Activated CD4-positive, alpha-beta T cell treated with anti-CD3 and anti-CD28 coated beads for 36 hours (primary cell): Measurements from ENCODE around the gene CAPN14. TPM values are rescaled to one million over a fixed set of nuclear protein-coding genes. Genes with fewer than 3 reads are reported as not detected.

Experiments
- ATAC-seq: fragments of 200-7000 bp; cut with Tn5 transposase; one replicate; pipeline ENCODE4 v1.10.0; 2021; ENCODE audit warnings: mild to moderate bottlenecking, moderate library complexity
- CTCF ChIA-PET: fragments of 350-600 bp; sonication (Branson Sonifier 250); formaldehyde crosslinking; loops from one replicate; lab custom pipeline; 2021; ENCODE audit warnings: antibody characterized with exemption; lab: Charles Lee
- POLR2A ChIA-PET: fragments of 350-600 bp; sonication (Branson Sonifier 250); formaldehyde crosslinking; loops from one replicate; lab custom pipeline; 2021; ENCODE audit warnings: antibody characterized with exemption, inconsistent platforms; lab: Charles Lee
- DNase-seq: peaks from one replicate; pipeline ENCODE4 v3.0.0-alpha.2; 2020
- H3K27ac Mint-ChIP-seq: one replicate; pipeline ENCODE4 v1.8.0; 2021; ENCODE audit warnings: mixed read lengths
- H3K27me3 Mint-ChIP-seq: one replicate; pipeline ENCODE4 v1.8.0; 2021; ENCODE audit warnings: mixed read lengths
- H3K36me3 Mint-ChIP-seq: one replicate; pipeline ENCODE4 v1.8.0; 2021; ENCODE audit warnings: low read depth, mixed read lengths
- H3K4me1 Mint-ChIP-seq: one replicate; pipeline ENCODE4 v1.8.0; 2021; ENCODE audit warnings: mixed read lengths
- H3K4me3 Mint-ChIP-seq: one replicate; pipeline ENCODE4 v1.8.0; 2021; ENCODE audit warnings: mild to moderate bottlenecking, moderate library complexity, mixed read lengths
- H3K9me3 Mint-ChIP-seq: one replicate; pipeline ENCODE4 v1.8.0; 2021; ENCODE audit warnings: low read depth, mixed read lengths
- intact Hi-C, 2 experiments: fragments of 100-400 bp; cut with DNase I in 1 of 2; cut with micrococcal nuclease in 1 of 2; formaldehyde crosslinking; loops; one replicate each; pipeline versions ENCODE4 v1.14.2 to v1.15.1; 2022 to 2024; cut with DNase I, micrococcal nuclease
- total RNA-seq, 2 experiments: library from RNA; stranded (reverse); gene quantifications; one replicate each; pipeline ENCODE4 v1.2.3, GENCODE V29; 2021

The CAPN14 gene
- total RNA-seq, 2 experiments from 2014 or later, result 0.51 to 0.64 TPM

GRCh38 chr2:31163011-31163539 lies 54.2 kb downstream of the CAPN14 start:
- Mint-ChIP-seq H3K9me3 (no peaks in the 10 kb centered on the region), H3K4me1 (peaks cover 4% of the 10 kb centered on the region), H3K36me3 (no peaks in the 10 kb centered on the region), H3K27me3 (no peaks in the 10 kb centered on the region), H3K27ac (no peak overlapping the region), H3K4me3 (no peak overlapping the region)
- DNase-seq (no peak), ATAC-seq (no peak)
- CTCF ChIA-PET, result no interaction called here
- intact Hi-C loops, result no loop called here
- POLR2A ChIA-PET, result interaction anchor here (0.7 kb wide), 1 partner anchor 1891 kb away, joined by 3 read pairs; no protein-coding TSS in a partner anchor

- ATAC-seq (no peak), DNase-seq (no peak)
- ChIA-PET CTCF (interaction anchor here (0.9 to 1.4 kb wide), 3 partner anchors 9 to 450 kb away, joined by 3 to 4 read pairs (median 3); no protein-coding TSS in a partner anchor), POLR2A (no interaction called here)
- no peak overlapping the region for H3K4me3 Mint-ChIP-seq
- no peaks in the 10 kb centered on the region for H3K27me3 Mint-ChIP-seq
- no peaks in the 10 kb centered on the region for H3K36me3 Mint-ChIP-seq
- H3K9me3 Mint-ChIP-seq, result no peaks in the 10 kb centered on the region
- H3K4me1 Mint-ChIP-seq, result peaks cover 4% of the 10 kb centered on the region
- H3K27ac Mint-ChIP-seq, result no peak overlapping the region
- intact Hi-C loops, result no loop called here
These were observed 55.7 kb downstream of the CAPN14 start for GRCh38 chr2:31161637-31162036.

GRCh38 chr2:31151501-31151900 lies 65.8 kb downstream of the CAPN14 start:
- ChIA-PET POLR2A (no interaction called here), CTCF (interaction anchor here (0.6 to 2.8 kb wide), 3 partner anchors 11 to 460 kb away, joined by 3 to 12 read pairs (median 4); no protein-coding TSS in a partner anchor)
- no peaks in the 10 kb centered on the region for H3K4me1 Mint-ChIP-seq
- H3K36me3 Mint-ChIP-seq, result no peaks in the 10 kb centered on the region
- no peak for ATAC-seq
- no peaks in the 10 kb centered on the region for H3K9me3 Mint-ChIP-seq
- H3K27ac Mint-ChIP-seq, result no peak overlapping the region
- intact Hi-C loops, result no loop called here
- H3K4me3 Mint-ChIP-seq, result no peak overlapping the region
- DNase-seq, result no peak
- H3K27me3 Mint-ChIP-seq, result no peaks in the 10 kb centered on the region

GRCh38 chr2:31150120-31150670 lies 67.1 kb downstream of the CAPN14 start:
- no peak overlapping the region for H3K27ac Mint-ChIP-seq
- ATAC-seq (no peak), DNase-seq (no peak)
- ChIA-PET POLR2A (no interaction called here), CTCF (interaction anchor here (0.6 to 2.8 kb wide), 5 partner anchors 9 to 977 kb away, joined by 3 to 12 read pairs (median 3); no protein-coding TSS in a partner anchor)
- no peaks in the 10 kb centered on the region for H3K27me3 Mint-ChIP-seq
- no peaks in the 10 kb centered on the region for H3K9me3 Mint-ChIP-seq
- H3K4me1 Mint-ChIP-seq, result no peaks in the 10 kb centered on the region
- H3K4me3 Mint-ChIP-seq, result no peak overlapping the region
- intact Hi-C loops, result no loop called here
- H3K36me3 Mint-ChIP-seq, result no peaks in the 10 kb centered on the region

- ChIA-PET CTCF (interaction anchor here (1.1 kb wide), 1 partner anchor 186 kb away, joined by 3 read pairs; no protein-coding TSS in a partner anchor), POLR2A (no interaction called here)
- intact Hi-C loops, result no loop called here
- no peak overlapping the region for H3K4me3 Mint-ChIP-seq
- no peak for ATAC-seq
- H3K27ac Mint-ChIP-seq, result no peak overlapping the region
- no peak for DNase-seq
- no peaks in the 10 kb centered on the region for H3K27me3 Mint-ChIP-seq
- no peaks in the 10 kb centered on the region for H3K4me1 Mint-ChIP-seq
- H3K9me3 Mint-ChIP-seq, result no peaks in the 10 kb centered on the region
- H3K36me3 Mint-ChIP-seq, result no peaks in the 10 kb centered on the region
These were observed 68.8 kb downstream of the CAPN14 start for GRCh38 chr2:31148514-31148913.

GRCh38 chr2:31147645-31148044 lies 69.7 kb downstream of the CAPN14 start:
- DNase-seq, result no peak
- no peak overlapping the region for H3K27ac Mint-ChIP-seq
- no peaks in the 10 kb centered on the region for H3K36me3 Mint-ChIP-seq
- no peaks in the 10 kb centered on the region for H3K4me1 Mint-ChIP-seq
- H3K27me3 Mint-ChIP-seq, result no peaks in the 10 kb centered on the region
- no peak for ATAC-seq
- no peaks in the 10 kb centered on the region for H3K9me3 Mint-ChIP-seq
- ChIA-PET POLR2A (no interaction called here), CTCF (no interaction called here)
- no peak overlapping the region for H3K4me3 Mint-ChIP-seq
- intact Hi-C loops, result no loop called here

- intact Hi-C loops, result no loop called here
- Mint-ChIP-seq H3K27ac (no peak overlapping the region), H3K27me3 (peaks cover 6% of the 10 kb centered on the region), H3K4me3 (no peak overlapping the region), H3K36me3 (no peaks in the 10 kb centered on the region), H3K9me3 (no peaks in the 10 kb centered on the region), H3K4me1 (peaks cover 1% of the 10 kb centered on the region)
- no peak for ATAC-seq
- ChIA-PET POLR2A (no interaction called here), CTCF (interaction anchor here (0.5 to 1.8 kb wide), 2 partner anchors 15 to 159 kb away, joined by 3 to 5 read pairs; no protein-coding TSS in a partner anchor)
- DNase-seq, result no peak
These were observed 75.2 kb downstream of the CAPN14 start for GRCh38 chr2:31142110-31142509.

GRCh38 chr2:31141443-31142085 lies 75.8 kb downstream of the CAPN14 start:
- CTCF ChIA-PET, result interaction anchor here (0.8 to 1.8 kb wide), 3 partner anchors 9 to 428 kb away, joined by 3 to 5 read pairs (median 4); no protein-coding TSS in a partner anchor
- ATAC-seq (no peak), DNase-seq (no peak)
- H3K4me1 Mint-ChIP-seq, result peaks cover 7% of the 10 kb centered on the region
- H3K27me3 Mint-ChIP-seq, result peaks cover 11% of the 10 kb centered on the region
- no peak overlapping the region for H3K4me3 Mint-ChIP-seq
- POLR2A ChIA-PET, result no interaction called here
- no peaks in the 10 kb centered on the region for H3K9me3 Mint-ChIP-seq
- H3K36me3 Mint-ChIP-seq, result no peaks in the 10 kb centered on the region
- H3K27ac Mint-ChIP-seq, result no peak overlapping the region
- intact Hi-C loops, result no loop called here

GRCh38 chr2:31140151-31140550 lies 77.2 kb downstream of the CAPN14 start:
- H3K4me1 Mint-ChIP-seq, result peaks cover 7% of the 10 kb centered on the region
- intact Hi-C loops, result no loop called here
- no peak overlapping the region for H3K27ac Mint-ChIP-seq
- DNase-seq, result no peak
- ATAC-seq, result no peak
- no peaks in the 10 kb centered on the region for H3K36me3 Mint-ChIP-seq
- no peak overlapping the region for H3K4me3 Mint-ChIP-seq
- H3K9me3 Mint-ChIP-seq, result no peaks in the 10 kb centered on the region
- ChIA-PET CTCF (interaction anchor here (0.8 to 1.2 kb wide), 3 partner anchors 10 to 94 kb away, joined by 3 to 4 read pairs (median 4); partner anchors contain the start of gene EHD3), POLR2A (no interaction called here)
- peaks cover 25% of the 10 kb centered on the region for H3K27me3 Mint-ChIP-seq

GRCh38 chr2:31139671-31140070 lies 77.6 kb downstream of the CAPN14 start:
- no peaks in the 10 kb centered on the region for H3K36me3 Mint-ChIP-seq
- ATAC-seq (no peak), DNase-seq (no peak)
- ChIA-PET POLR2A (no interaction called here), CTCF (interaction anchor here (0.8 to 1.0 kb wide), 3 partner anchors 30 to 94 kb away, joined by 3 to 4 read pairs (median 4); partner anchors contain the start of gene EHD3)
- H3K9me3 Mint-ChIP-seq, result no peaks in the 10 kb centered on the region
- intact Hi-C loops, result loop anchor here in 1 of 2 experiments (2.0 to 10.0 kb wide), 2 partner anchors 185 to 425 kb away; no protein-coding TSS in a partner anchor
- H3K27ac Mint-ChIP-seq, result no peak overlapping the region
- peaks cover 7% of the 10 kb centered on the region for H3K4me1 Mint-ChIP-seq
- H3K27me3 Mint-ChIP-seq, result peaks cover 30% of the 10 kb centered on the region
- no peak overlapping the region for H3K4me3 Mint-ChIP-seq
